K562 (cell line): ENCODE data around the gene CENPT. TPM values are rescaled to one million over a fixed set of nuclear protein-coding genes. Genes with fewer than 3 reads are reported as not detected.

Experiments used
- ARHGAP35 ChIP-seq: fragments of 450-650 bp; IDR thresholded peaks from 2 replicates; pipeline ENCODE4 v1.6.1; 2018; ENCODE audit not compliant: partially characterized antibody
- CREB1 ChIP-seq, 2 experiments: sonication (generic) in 1 of 2; formaldehyde crosslinking in 1 of 2; IDR thresholded peaks; 2 replicates each; pipeline versions ENCODE4 v1.6.1 to v1.8.0; 2012 to 2022; ENCODE audit warnings: inconsistent platforms in 1 of 2, mild to moderate bottlenecking in 1 of 2, missing genetic modification reagents in 1 of 2, moderate library complexity in 1 of 2
- CXXC5 ChIP-seq: fragments of 250-450 bp; sonication (Bioruptor Pico); IDR thresholded peaks from 2 replicates; pipeline ENCODE4 v1.8.0; 2022; ENCODE audit warnings: inconsistent platforms, mild to moderate bottlenecking, moderate library complexity
- HCFC1 ChIP-seq: IDR thresholded peaks from 2 replicates; pipeline ENCODE4 v1.6.1; 2012; ENCODE audit warnings: low read depth, low read length, improper control_type of control experiment
- L3MBTL2 ChIP-seq: fragments of 450-650 bp; IDR thresholded peaks from 2 replicates; pipeline ENCODE4 v1.6.1; 2016; ENCODE audit warnings: mild to moderate bottlenecking, moderate library complexity
- LCOR ChIP-seq: sonication (generic); formaldehyde crosslinking; IDR thresholded peaks from 2 replicates; pipeline ENCODE4 v1.8.0; 2022; ENCODE audit warnings: mild to moderate bottlenecking, missing genetic modification reagents
- NR2C2 ChIP-seq, 2 experiments: fragments of 200-800 bp in 1 of 2; sonication (Bioruptor generic) in 1 of 2; sonication (generic) in 1 of 2; formaldehyde crosslinking in 1 of 2; IDR thresholded peaks; 2 replicates each; pipeline versions ENCODE4 v1.6.1 to v1.8.0; 2016 to 2022; ENCODE audit warnings: mild to moderate bottlenecking in 1 of 2, missing compliant biosample characterization in 1 of 2, missing genetic modification characterization in 1 of 2, missing genetic modification reagents in 1 of 2
- NUFIP1 ChIP-seq: fragments of 450-650 bp; IDR thresholded peaks from 2 replicates; pipeline ENCODE4 v1.6.1; 2018; ENCODE audit not compliant: partially characterized antibody
- RBFOX2 ChIP-seq: fragments of 200-400 bp; formaldehyde crosslinking; IDR thresholded peaks from 2 replicates; pipeline ENCODE4 v1.6.1; 2017; ENCODE audit warnings: low read depth, mild to moderate bottlenecking, low read length, moderate library complexity
- SUPT5H ChIP-seq: fragments of 450-650 bp; IDR thresholded peaks from 2 replicates; pipeline ENCODE4 v1.6.1; 2016
- YY1 ChIP-seq, 3 experiments: IDR thresholded peaks; 2 replicates each; pipeline ENCODE4 v1.6.1; 2011; ENCODE audit warnings: low read length in 2 of 3, mild to moderate bottlenecking in 2 of 3, moderate library complexity in 2 of 3, borderline replicate concordance in 1 of 3, control low read depth in 1 of 3, low read depth in 1 of 3; ENCODE audit not compliant: insufficient read depth in 3 of 3, insufficient replicate concordance in 2 of 3, control insufficient read depth in 1 of 3, insufficient read length in 1 of 3; ENCODE audit errors: extremely low read depth in 1 of 3
- ZNF408 ChIP-seq: fragments of 250-450 bp; sonication (Bioruptor Pico); IDR thresholded peaks from 2 replicates; pipeline ENCODE4 v1.4.0; 2020; ENCODE audit warnings: low read depth, mild to moderate bottlenecking, moderate library complexity
- ZNF445 ChIP-seq: fragments of 250-450 bp; sonication (Bioruptor Pico); IDR thresholded peaks from 2 replicates; pipeline ENCODE4 v1.4.0; 2020; ENCODE audit warnings: low read depth, mild to moderate bottlenecking, moderate library complexity
- ZNF778 ChIP-seq: fragments of 450-650 bp; formaldehyde crosslinking; IDR thresholded peaks from 2 replicates; pipeline ENCODE4 v1.4.0; 2020; ENCODE audit warnings: mild to moderate bottlenecking, moderate library complexity
- polyA plus RNA-seq, 8 experiments: library from polyadenylated mRNA; depleted of rRNA in 4 of 8; stranded (reverse) in 5 of 8; unstranded in 3 of 8; fragments of >200 nt; fragmentation: Nextera tagmentation in 2 of 8; fragmentation: Illumina TruSeq in 1 of 8; extraction: Ambion mirVana in 2 of 8; extraction: Trizol in 1 of 8; gene quantifications; 2 replicates each; pipeline versions ENCODE4 v1.2.1 to v1.2.3, GENCODE V29; 2011 to 2014; ENCODE audit warnings: inconsistent platforms in 1 of 8, missing spikeins in 1 of 8
- total RNA-seq, 7 experiments: library from RNA; depleted of rRNA in 6 of 7; stranded (reverse); fragments of >200 nt in 6 of 7; fragmentation: Illumina TruSeq in 2 of 7; extraction: Trizol in 2 of 7; gene quantifications; 2 replicates each; pipeline versions ENCODE4 v1.2.1 to v1.2.3, GENCODE V29; 2011 to 2021; ENCODE audit warnings: low replicate concordance in 1 of 7
- TF ChIP-seq, protein P1 (sequence below): fragments of 450-650 bp; IDR thresholded peaks from 2 replicates; pipeline ENCODE4 v1.6.1; 2014; ENCODE audit warnings: low read depth, mild to moderate bottlenecking, moderate library complexity, borderline replicate concordance
- TF ChIP-seq, protein P2 (sequence below): fragments of 200-800 bp; sonication (Bioruptor generic); IDR thresholded peaks from 2 replicates; pipeline ENCODE4 v1.6.1; 2017; ENCODE audit warnings: missing genetic modification characterization, missing compliant biosample characterization
- TF ChIP-seq, protein P3 (sequence below), 2 experiments: fragments of 450-650 bp; IDR thresholded peaks; 2 replicates each; pipeline ENCODE4 v1.6.1; 2018; ENCODE audit warnings: mild to moderate bottlenecking in 2 of 2, low read depth in 1 of 2; ENCODE audit not compliant: partially characterized antibody in 2 of 2

CENPT gene
- total and polyA plus RNA-seq, 9 of the 15 experiments (the other 6 are each of a cell fraction or from before 2014, with no cell fraction given): 3.6 to 94.2 (median 44.1) TPM

DNA sequence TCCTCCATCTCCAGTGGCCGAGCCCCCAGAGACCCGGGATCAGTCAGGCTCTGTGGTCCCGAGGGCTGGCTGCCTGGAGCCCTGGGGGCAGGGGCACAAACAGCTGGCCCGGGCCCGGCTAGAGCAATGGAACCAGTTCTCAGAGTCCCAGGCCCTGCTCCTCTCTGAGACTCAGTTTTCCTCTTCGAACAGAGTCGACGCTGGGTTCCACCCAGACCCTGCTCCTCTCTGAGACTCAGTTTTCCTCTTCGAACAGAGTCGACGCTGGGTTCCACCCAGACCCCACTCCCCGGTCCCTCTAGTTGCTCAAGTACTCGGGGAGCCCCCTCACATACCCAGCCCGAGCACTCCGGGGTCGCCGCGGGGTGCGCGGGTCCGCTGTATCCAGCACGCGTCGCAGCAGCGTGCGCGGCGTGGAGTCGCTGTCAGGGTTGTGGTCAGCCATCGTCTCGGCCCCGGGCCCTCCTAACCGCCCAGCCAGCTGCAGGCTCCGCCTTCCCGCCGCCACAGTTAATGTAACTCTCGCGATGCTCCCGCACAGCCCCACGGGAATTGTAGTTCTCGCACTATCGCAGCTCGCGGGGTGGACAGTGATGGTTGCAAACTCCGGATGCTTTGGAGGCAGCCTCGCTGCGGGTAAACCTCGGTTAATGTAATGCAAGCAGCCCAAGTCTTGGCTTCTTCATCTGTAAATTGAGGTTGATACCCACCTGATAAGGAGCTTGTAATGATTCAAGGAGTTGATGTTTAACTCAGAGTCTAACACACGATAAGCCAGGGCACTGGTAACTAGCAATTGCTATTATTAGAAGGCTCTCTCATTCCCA is 13.9 kb downstream of the CENPT start (continued):
- TF ChIP-seq SUPT5H: peak; percentile 87
- TF ChIP-seq ZNF445 (CRISPR knock-in tag): no peak
- no peak for TF ChIP-seq NUFIP1
- 0 out of 2 replicates have a peak, but pooled peaks have one; percentile 6 for TF ChIP-seq ZNF408
- 0 out of 2 replicates have a peak, but pooled peaks have one; percentile 58 for TF ChIP-seq NR2C2 (CRISPR knock-in tag; IDR thresholded peaks at IDR 0.05)
- no peak for TF ChIP-seq NR2C2 (tag; IDR thresholded peaks at IDR 0.05)
- TF ChIP-seq CXXC5 (CRISPR knock-in tag): peak; percentile 68
- TF ChIP-seq, protein P1, sequence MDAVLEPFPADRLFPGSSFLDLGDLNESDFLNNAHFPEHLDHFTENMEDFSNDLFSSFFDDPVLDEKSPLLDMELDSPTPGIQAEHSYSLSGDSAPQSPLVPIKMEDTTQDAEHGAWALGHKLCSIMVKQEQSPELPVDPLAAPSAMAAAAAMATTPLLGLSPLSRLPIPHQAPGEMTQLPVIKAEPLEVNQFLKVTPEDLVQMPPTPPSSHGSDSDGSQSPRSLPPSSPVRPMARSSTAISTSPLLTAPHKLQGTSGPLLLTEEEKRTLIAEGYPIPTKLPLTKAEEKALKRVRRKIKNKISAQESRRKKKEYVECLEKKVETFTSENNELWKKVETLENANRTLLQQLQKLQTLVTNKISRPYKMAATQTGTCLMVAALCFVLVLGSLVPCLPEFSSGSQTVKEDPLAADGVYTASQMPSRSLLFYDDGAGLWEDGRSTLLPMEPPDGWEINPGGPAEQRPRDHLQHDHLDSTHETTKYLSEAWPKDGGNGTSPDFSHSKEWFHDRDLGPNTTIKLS: peak; percentile 95
- peak; percentile 89 for TF ChIP-seq L3MBTL2
- TF ChIP-seq ARHGAP35: peak; percentile 94
- peak; percentile 99 for TF ChIP-seq RBFOX2
- peak; percentile 63 to 91 (median 86) for TF ChIP-seq YY1 (IDR thresholded peaks at IDR 0.05; ENCODE audit: borderline replicate concordance in 1 of 3, control insufficient read depth in 1 of 3, extremely low read depth in 1 of 3, insufficient read depth in 3 of 3, insufficient read length in 1 of 3, insufficient replicate concordance in 2 of 3, low read depth in 1 of 3, low read length in 2 of 3)
- TF ChIP-seq ZNF778 (CRISPR knock-in tag): no peak
- TF ChIP-seq LCOR (CRISPR knock-in tag): peak; percentile 56
- peak; percentile 55 for TF ChIP-seq CREB1 (IDR thresholded peaks at IDR 0.05)
- TF ChIP-seq CREB1 (CRISPR knock-in tag; IDR thresholded peaks at IDR 0.05): peak; percentile 69; the same call in 1 of the 2 replicates
- TF ChIP-seq, protein P2, sequence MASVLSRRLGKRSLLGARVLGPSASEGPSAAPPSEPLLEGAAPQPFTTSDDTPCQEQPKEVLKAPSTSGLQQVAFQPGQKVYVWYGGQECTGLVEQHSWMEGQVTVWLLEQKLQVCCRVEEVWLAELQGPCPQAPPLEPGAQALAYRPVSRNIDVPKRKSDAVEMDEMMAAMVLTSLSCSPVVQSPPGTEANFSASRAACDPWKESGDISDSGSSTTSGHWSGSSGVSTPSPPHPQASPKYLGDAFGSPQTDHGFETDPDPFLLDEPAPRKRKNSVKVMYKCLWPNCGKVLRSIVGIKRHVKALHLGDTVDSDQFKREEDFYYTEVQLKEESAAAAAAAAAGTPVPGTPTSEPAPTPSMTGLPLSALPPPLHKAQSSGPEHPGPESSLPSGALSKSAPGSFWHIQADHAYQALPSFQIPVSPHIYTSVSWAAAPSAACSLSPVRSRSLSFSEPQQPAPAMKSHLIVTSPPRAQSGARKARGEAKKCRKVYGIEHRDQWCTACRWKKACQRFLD (CRISPR knock-in tag): peak; percentile 78
- peak; percentile 99 for TF ChIP-seq HCFC1
- TF ChIP-seq, protein P3, sequence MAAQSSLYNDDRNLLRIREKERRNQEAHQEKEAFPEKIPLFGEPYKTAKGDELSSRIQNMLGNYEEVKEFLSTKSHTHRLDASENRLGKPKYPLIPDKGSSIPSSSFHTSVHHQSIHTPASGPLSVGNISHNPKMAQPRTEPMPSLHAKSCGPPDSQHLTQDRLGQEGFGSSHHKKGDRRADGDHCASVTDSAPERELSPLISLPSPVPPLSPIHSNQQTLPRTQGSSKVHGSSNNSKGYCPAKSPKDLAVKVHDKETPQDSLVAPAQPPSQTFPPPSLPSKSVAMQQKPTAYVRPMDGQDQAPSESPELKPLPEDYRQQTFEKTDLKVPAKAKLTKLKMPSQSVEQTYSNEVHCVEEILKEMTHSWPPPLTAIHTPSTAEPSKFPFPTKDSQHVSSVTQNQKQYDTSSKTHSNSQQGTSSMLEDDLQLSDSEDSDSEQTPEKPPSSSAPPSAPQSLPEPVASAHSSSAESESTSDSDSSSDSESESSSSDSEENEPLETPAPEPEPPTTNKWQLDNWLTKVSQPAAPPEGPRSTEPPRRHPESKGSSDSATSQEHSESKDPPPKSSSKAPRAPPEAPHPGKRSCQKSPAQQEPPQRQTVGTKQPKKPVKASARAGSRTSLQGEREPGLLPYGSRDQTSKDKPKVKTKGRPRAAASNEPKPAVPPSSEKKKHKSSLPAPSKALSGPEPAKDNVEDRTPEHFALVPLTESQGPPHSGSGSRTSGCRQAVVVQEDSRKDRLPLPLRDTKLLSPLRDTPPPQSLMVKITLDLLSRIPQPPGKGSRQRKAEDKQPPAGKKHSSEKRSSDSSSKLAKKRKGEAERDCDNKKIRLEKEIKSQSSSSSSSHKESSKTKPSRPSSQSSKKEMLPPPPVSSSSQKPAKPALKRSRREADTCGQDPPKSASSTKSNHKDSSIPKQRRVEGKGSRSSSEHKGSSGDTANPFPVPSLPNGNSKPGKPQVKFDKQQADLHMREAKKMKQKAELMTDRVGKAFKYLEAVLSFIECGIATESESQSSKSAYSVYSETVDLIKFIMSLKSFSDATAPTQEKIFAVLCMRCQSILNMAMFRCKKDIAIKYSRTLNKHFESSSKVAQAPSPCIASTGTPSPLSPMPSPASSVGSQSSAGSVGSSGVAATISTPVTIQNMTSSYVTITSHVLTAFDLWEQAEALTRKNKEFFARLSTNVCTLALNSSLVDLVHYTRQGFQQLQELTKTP (IDR thresholded peaks at IDR 0.05; ENCODE audit: low read depth in 1 of 2, partially characterized antibody in 2 of 2): peak in 1 of 2 experiments; percentile 86
